Activated CD4-positive, alpha-beta T cell treated with anti-CD3 and anti-CD28 coated beads, Interleukin-2, Interleukin-4, amounts not matched to agents 100 ng/mL and 50 ng/mL, durations not matched to agents 16 hours and 8 hours (primary cell): ENCODE results near the gene KHDC4.
A peak's percentile ranks its signal among the peaks of the same experiment; 100 is the strongest.

ENCODE experiments used
- DNase-seq: peaks from one replicate; pipeline ENCODE4 v3.0.0-alpha.2; 2020; ENCODE audit warnings: low spot score

KHDC4 gene

GRCh38 chr1:155934097-155934935 lies at the start of gene KHDC4:
TSS of gene KHDC4 (minus strand) at chr1:155934413. CDS start at chr1:155934373, 40 bp downstream.
- DNase-seq: peak; percentile 98

GRCh38 chr1:155983191-155984024 lies 49.2 kb upstream of the KHDC4 start:
- DNase-seq: no peak

- DNase-seq: no peak
Measured at GRCh38 chr1:155982106-155982505, 47.9 kb upstream of the KHDC4 start.

- DNase-seq: no peak
Measured at GRCh38 chr1:155981266-155982088, 47.3 kb upstream of the KHDC4 start.

GRCh38 chr1:155979597-155980343 lies 45.6 kb upstream of the KHDC4 start:
- no peak for DNase-seq

- DNase-seq: no peak
Measured at GRCh38 chr1:155978973-155979429, 44.8 kb upstream of the KHDC4 start.

- peak; percentile 85 for DNase-seq
Measured at GRCh38 chr1:155978325-155978972, 44.2 kb upstream of the KHDC4 start, which contains the start of gene ARHGEF2. TSS of gene ARHGEF2 (minus strand) at chr1:155978547. CDS start at chr1:155978427, 120 bp downstream.

GRCh38 chr1:155977690-155978324 lies 43.6 kb upstream of the KHDC4 start:
- DNase-seq: no peak

GRCh38 chr1:155976913-155977689 lies 42.9 kb upstream of the KHDC4 start:
- DNase-seq: no peak

GRCh38 chr1:155976062-155976912 lies 42.1 kb upstream of the KHDC4 start:
- no peak for DNase-seq

GRCh38 chr1:155975375-155976061 lies 41.3 kb upstream of the KHDC4 start:
- DNase-seq: no peak

- no peak for DNase-seq
Measured at GRCh38 chr1:155974208-155975115, 40.2 kb upstream of the KHDC4 start.

- DNase-seq: no peak
Measured at GRCh38 chr1:155973723-155974122, 39.5 kb upstream of the KHDC4 start.

GRCh38 chr1:155971910-155972809 lies 37.9 kb upstream of the KHDC4 start:
- DNase-seq: no peak

- DNase-seq: no peak
Measured at GRCh38 chr1:155970531-155971167, 36.4 kb upstream of the KHDC4 start.
